B cell (primary cell): Measurements from ENCODE around the gene ROM1.

ENCODE experiments used
- EZH2 ChIP-seq: IDR thresholded peaks from 2 replicates; pipeline ENCODE4 v1.6.1; 2012; ENCODE audit warnings: borderline replicate concordance, low read depth, mild to moderate bottlenecking, moderate library complexity, low read length; ENCODE audit not compliant: insufficient read depth, poor library complexity, severe bottlenecking
- TF ChIP-seq, protein P1 (sequence below): fragments of 200-600 bp; IDR thresholded peaks from one replicate; pipeline ENCODE4 v1.8.0; 2022; ENCODE audit warnings: antibody characterized with exemption, mild to moderate bottlenecking

DNA sequence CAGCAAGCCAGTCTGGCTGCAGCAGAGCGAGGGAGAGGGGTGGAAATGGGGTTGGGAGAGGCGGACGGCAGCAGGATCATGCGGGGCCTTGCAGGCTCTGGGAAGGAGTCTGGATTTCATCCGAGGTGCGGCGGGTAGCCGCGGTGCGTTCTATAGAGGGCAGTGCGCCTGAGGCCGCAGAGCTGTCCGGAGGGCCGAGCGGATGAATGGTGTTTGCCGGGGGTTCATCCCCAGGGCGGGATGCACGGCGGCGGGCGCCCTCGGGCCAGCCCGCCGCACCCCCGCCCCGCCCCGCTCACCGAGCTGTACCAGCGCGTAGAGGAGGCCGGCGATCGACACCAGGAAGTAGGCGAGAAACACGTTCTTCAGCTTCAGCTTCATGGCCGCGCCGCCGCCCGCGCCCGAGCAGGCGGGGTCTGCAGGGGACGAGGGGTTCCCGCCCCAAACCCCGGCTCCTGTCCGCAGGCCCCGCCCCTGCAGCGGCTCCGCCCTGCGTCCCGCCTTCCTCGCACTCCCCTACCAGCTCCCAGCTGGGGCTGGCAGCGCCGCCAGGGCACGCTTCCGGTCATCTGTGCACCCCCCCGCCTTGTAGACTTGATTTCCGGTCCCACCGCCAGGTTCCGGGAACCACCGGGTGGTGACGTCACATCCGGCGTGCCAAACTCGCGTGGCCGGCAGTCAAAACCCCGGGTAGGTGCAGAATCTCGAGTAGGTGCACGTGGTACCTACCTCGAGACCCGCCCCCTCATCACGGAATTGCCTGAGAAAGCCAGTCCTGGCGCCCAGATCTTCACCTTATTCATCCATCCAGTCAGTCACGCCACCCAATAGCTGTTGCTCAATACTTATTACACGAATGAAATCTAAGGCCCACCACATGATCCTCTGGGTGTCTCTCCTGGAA lies 8.8 kb downstream of the ROM1 start, which contains the start of gene B3GAT3:
- TF ChIP-seq, protein P1, sequence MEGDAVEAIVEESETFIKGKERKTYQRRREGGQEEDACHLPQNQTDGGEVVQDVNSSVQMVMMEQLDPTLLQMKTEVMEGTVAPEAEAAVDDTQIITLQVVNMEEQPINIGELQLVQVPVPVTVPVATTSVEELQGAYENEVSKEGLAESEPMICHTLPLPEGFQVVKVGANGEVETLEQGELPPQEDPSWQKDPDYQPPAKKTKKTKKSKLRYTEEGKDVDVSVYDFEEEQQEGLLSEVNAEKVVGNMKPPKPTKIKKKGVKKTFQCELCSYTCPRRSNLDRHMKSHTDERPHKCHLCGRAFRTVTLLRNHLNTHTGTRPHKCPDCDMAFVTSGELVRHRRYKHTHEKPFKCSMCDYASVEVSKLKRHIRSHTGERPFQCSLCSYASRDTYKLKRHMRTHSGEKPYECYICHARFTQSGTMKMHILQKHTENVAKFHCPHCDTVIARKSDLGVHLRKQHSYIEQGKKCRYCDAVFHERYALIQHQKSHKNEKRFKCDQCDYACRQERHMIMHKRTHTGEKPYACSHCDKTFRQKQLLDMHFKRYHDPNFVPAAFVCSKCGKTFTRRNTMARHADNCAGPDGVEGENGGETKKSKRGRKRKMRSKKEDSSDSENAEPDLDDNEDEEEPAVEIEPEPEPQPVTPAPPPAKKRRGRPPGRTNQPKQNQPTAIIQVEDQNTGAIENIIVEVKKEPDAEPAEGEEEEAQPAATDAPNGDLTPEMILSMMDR, result no peak
- TF ChIP-seq EZH2, result no peak
